ENCODE measurements around the gene R3HDM2.

DNA sequence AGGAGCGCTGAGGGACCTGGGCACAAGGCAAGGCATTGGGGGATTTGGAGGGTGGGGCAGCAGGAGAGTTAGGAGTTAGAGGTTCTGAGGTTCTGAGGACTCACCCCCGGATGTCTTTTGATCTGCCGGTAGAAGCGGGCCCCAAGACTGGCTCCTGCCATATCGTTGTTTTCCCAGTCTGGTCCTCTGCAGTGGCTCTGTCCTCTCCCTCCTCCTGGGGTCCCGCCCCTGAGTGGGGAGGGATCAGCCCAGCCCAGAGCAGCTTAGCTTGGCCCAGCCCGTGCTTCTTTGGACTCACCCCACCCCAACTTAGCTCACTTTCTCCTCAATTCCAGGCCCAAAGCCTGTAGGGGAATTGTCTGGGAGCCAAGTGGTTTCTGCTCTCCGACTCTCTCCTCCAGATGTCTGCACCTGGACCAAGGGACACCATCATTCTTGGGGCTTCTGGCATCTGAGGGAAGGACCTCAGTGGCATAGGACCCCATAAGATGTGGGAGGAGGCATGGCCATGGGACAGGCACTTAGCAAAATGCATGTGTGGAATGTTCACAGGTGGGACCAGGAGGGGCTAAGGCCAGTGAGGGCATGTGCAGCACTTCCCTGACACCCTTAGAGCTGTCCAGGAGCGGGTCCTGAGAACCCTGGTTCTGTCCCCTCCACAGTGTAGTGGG, 193.8 kb downstream of the R3HDM2 start:
- TF ChIP-seq EZH2 (IDR thresholded peaks at IDR 0.05; ENCODE audit: borderline replicate concordance, low read depth, low read length, severe bottlenecking), result no peak
- TF ChIP-seq, protein P1, sequence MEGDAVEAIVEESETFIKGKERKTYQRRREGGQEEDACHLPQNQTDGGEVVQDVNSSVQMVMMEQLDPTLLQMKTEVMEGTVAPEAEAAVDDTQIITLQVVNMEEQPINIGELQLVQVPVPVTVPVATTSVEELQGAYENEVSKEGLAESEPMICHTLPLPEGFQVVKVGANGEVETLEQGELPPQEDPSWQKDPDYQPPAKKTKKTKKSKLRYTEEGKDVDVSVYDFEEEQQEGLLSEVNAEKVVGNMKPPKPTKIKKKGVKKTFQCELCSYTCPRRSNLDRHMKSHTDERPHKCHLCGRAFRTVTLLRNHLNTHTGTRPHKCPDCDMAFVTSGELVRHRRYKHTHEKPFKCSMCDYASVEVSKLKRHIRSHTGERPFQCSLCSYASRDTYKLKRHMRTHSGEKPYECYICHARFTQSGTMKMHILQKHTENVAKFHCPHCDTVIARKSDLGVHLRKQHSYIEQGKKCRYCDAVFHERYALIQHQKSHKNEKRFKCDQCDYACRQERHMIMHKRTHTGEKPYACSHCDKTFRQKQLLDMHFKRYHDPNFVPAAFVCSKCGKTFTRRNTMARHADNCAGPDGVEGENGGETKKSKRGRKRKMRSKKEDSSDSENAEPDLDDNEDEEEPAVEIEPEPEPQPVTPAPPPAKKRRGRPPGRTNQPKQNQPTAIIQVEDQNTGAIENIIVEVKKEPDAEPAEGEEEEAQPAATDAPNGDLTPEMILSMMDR (IDR thresholded peaks at IDR 0.05; ENCODE audit: borderline replicate concordance, extremely low read depth, low read length, poor library complexity, severe bottlenecking), result no peak
